Measurements from ENCODE around the gene SLC19A1.

DNA sequence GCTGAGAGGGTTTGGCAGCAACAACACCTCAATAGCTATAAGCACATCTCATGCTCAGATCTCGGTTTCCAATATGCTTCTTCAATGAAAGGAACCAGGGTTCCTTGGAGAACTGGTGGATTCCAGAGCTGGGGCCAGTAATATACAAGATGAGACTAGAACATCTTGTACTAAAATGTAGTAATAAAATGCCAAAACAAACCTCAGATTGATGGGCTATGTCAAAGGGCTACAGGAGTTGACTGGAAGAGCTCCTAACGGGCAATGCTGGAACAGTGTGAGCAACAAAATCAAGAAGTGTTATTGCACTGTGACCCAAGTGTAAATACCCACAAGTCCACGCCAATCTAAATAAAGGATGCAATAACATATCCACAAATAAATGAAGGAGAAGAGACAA lies 26.1 kb upstream of the SLC19A1 start:
- TF ChIP-seq, protein P1, sequence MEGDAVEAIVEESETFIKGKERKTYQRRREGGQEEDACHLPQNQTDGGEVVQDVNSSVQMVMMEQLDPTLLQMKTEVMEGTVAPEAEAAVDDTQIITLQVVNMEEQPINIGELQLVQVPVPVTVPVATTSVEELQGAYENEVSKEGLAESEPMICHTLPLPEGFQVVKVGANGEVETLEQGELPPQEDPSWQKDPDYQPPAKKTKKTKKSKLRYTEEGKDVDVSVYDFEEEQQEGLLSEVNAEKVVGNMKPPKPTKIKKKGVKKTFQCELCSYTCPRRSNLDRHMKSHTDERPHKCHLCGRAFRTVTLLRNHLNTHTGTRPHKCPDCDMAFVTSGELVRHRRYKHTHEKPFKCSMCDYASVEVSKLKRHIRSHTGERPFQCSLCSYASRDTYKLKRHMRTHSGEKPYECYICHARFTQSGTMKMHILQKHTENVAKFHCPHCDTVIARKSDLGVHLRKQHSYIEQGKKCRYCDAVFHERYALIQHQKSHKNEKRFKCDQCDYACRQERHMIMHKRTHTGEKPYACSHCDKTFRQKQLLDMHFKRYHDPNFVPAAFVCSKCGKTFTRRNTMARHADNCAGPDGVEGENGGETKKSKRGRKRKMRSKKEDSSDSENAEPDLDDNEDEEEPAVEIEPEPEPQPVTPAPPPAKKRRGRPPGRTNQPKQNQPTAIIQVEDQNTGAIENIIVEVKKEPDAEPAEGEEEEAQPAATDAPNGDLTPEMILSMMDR (IDR thresholded peaks at IDR 0.05): no peak
- no peak for TF ChIP-seq POLR2A (IDR thresholded peaks at IDR 0.05)
